ENCODE results near the gene GRPEL2.

Gene GRPEL2

GRCh38 chr5:149358294-149358651 is 13.0 kb downstream of the GRPEL2 start:
- peak; percentile 63 for DNase-seq

- DNase-seq, result no peak
Observed at GRCh38 chr5:149358868-149359495, 13.7 kb downstream of the GRPEL2 start.

- DNase-seq, result no peak
Observed at GRCh38 chr5:149360272-149360671, 15.0 kb downstream of the GRPEL2 start.

- DNase-seq, result no peak
Observed at GRCh38 chr5:149362541-149362940, 17.2 kb downstream of the GRPEL2 start.

- no peak for DNase-seq
Observed at GRCh38 chr5:149363358-149363757, 18.1 kb downstream of the GRPEL2 start.

- no peak for DNase-seq
Observed at GRCh38 chr5:149363936-149364335, 18.6 kb downstream of the GRPEL2 start.

GRCh38 chr5:149364719-149365118 is 19.4 kb downstream of the GRPEL2 start:
- no peak for DNase-seq

GRCh38 chr5:149365418-149365817 is 20.1 kb downstream of the GRPEL2 start:
- no peak for DNase-seq

GRCh38 chr5:149366169-149366729 is 20.9 kb downstream of the GRPEL2 start:
- DNase-seq, result no peak

- peak; percentile 75 for DNase-seq
Observed at GRCh38 chr5:149367249-149367971, 22.1 kb downstream of the GRPEL2 start.

- no peak for DNase-seq
Observed at GRCh38 chr5:149367972-149368645, 22.8 kb downstream of the GRPEL2 start.

GRCh38 chr5:149370878-149371277 is 25.6 kb downstream of the GRPEL2 start:
- DNase-seq, result no peak

GRCh38 chr5:149371296-149371962 is 26.1 kb downstream of the GRPEL2 start:
- peak; percentile 80 for DNase-seq

- no peak for DNase-seq
Observed at GRCh38 chr5:149372076-149372795, 26.9 kb downstream of the GRPEL2 start.

- DNase-seq, result no peak
Observed at GRCh38 chr5:149372932-149373331, 27.6 kb downstream of the GRPEL2 start.

GRCh38 chr5:149374303-149374702 is 29.0 kb downstream of the GRPEL2 start:
- DNase-seq, result no peak

- no peak for DNase-seq
Observed at GRCh38 chr5:149374801-149375200, 29.5 kb downstream of the GRPEL2 start.

- no peak for DNase-seq
Observed at GRCh38 chr5:149375434-149375833, 30.1 kb downstream of the GRPEL2 start.

- DNase-seq, result no peak
Observed at GRCh38 chr5:149376104-149376503, 30.8 kb downstream of the GRPEL2 start.

GRCh38 chr5:149376711-149377447 is 31.6 kb downstream of the GRPEL2 start:
- DNase-seq, result no peak

GRCh38 chr5:149378241-149378820 is 33.0 kb downstream of the GRPEL2 start:
- DNase-seq, result no peak
